K562 (cell line): ENCODE results near the gene NOL8. TPM values are rescaled to one million over a fixed set of nuclear protein-coding genes. Genes with fewer than 3 reads are reported as not detected.

Experiments
- ADNP ChIP-seq: fragments of 200-800 bp; sonication (Bioruptor generic); IDR thresholded peaks from 2 replicates; pipeline ENCODE4 v1.6.1; 2016; ENCODE audit warnings: missing genetic modification characterization, missing compliant biosample characterization
- CAMTA2 ChIP-seq: fragments of 250-450 bp; sonication (Bioruptor Pico); conservative IDR thresholded peaks from 2 replicates; pipeline ENCODE4 v1.5.1; 2022
- CBFA2T3 ChIP-seq: fragments of 450-650 bp; IDR thresholded peaks from 2 replicates; pipeline ENCODE4 v1.6.1; 2017
- CBFB ChIP-seq: sonication (generic); formaldehyde crosslinking; IDR thresholded peaks from 2 replicates; pipeline ENCODE4 v1.4.0; 2020; ENCODE audit warnings: mild to moderate bottlenecking, missing genetic modification reagents
- CREBBP ChIP-seq: IDR thresholded peaks from one replicate; pipeline ENCODE4 v1.6.1; 2012; ENCODE audit warnings: low read depth, mild to moderate bottlenecking, control low read depth, inconsistent platforms, low read length
- CREM ChIP-seq: IDR thresholded peaks from 2 replicates; pipeline ENCODE4 v1.6.1; 2014; ENCODE audit warnings: antibody characterized with exemption, low read depth
- CXXC5 ChIP-seq: fragments of 250-450 bp; sonication (Bioruptor Pico); IDR thresholded peaks from 2 replicates; pipeline ENCODE4 v1.8.0; 2022; ENCODE audit warnings: inconsistent platforms, mild to moderate bottlenecking, moderate library complexity
- DMBX1 ChIP-seq: fragments of 250-450 bp; sonication (Bioruptor Pico); IDR thresholded peaks from 2 replicates; pipeline ENCODE4 v1.8.0; 2022; ENCODE audit warnings: inconsistent platforms, mild to moderate bottlenecking, moderate library complexity, borderline replicate concordance
- DNMT1 ChIP-seq: fragments of 450-650 bp; IDR thresholded peaks from 2 replicates; pipeline ENCODE4 v1.6.1; 2016; ENCODE audit warnings: antibody characterized with exemption, mild to moderate bottlenecking
- EP300 ChIP-seq: IDR thresholded peaks from 2 replicates; pipeline ENCODE4 v1.6.1; 2012; ENCODE audit warnings: low read length, improper control_type of control experiment
- EP400 ChIP-seq: fragments of 450-650 bp; IDR thresholded peaks from 2 replicates; pipeline ENCODE4 v1.6.1; 2017; ENCODE audit warnings: antibody characterized with exemption, mild to moderate bottlenecking, moderate library complexity
- NCOA1 ChIP-seq: fragments of 450-650 bp; IDR thresholded peaks from 2 replicates; pipeline ENCODE4 v1.6.1; 2016; ENCODE audit warnings: low read depth
- NCOA6 ChIP-seq: fragments of 450-650 bp; IDR thresholded peaks from 2 replicates; pipeline ENCODE4 v1.6.1; 2017; ENCODE audit warnings: mild to moderate bottlenecking
- PCBP2 ChIP-seq: fragments of 200-400 bp; formaldehyde crosslinking; IDR thresholded peaks from 2 replicates; pipeline ENCODE4 v1.6.1; 2018; ENCODE audit warnings: low read length, low read depth, mild to moderate bottlenecking, moderate library complexity; ENCODE audit not compliant: poor library complexity, severe bottlenecking
- PML ChIP-seq: IDR thresholded peaks from 2 replicates; pipeline ENCODE4 v1.6.1; 2012; ENCODE audit warnings: low read length, inconsistent platforms
- POLR3A ChIP-seq: IDR thresholded peaks from 2 replicates; pipeline ENCODE4 v1.6.1; 2011; ENCODE audit warnings: borderline replicate concordance, mild to moderate bottlenecking, moderate library complexity; ENCODE audit not compliant: insufficient read length, insufficient read depth; ENCODE audit errors: extremely low read depth
- RNF2 ChIP-seq: sonication (generic); IDR thresholded peaks from 2 replicates; pipeline ENCODE4 v1.6.1; 2016
- TARDBP ChIP-seq: fragments of 450-650 bp; IDR thresholded peaks from 2 replicates; pipeline ENCODE4 v1.6.1; 2016
- ZC3H4 ChIP-seq: sonication (generic); formaldehyde crosslinking; IDR thresholded peaks from 2 replicates; pipeline ENCODE4 v1.9.0; 2021; ENCODE audit warnings: missing genetic modification reagents, borderline replicate concordance
- ZNF133 ChIP-seq: fragments of 250-450 bp; sonication (Bioruptor Pico); IDR thresholded peaks from 2 replicates; pipeline ENCODE4 v1.4.0; 2020; ENCODE audit warnings: mild to moderate bottlenecking
- ZNF212 ChIP-seq: fragments of 450-650 bp; formaldehyde crosslinking; IDR thresholded peaks from 2 replicates; pipeline ENCODE4 v1.4.0; 2020; ENCODE audit warnings: mild to moderate bottlenecking
- polyA plus RNA-seq, 8 experiments: library from polyadenylated mRNA; depleted of rRNA in 4 of 8; stranded (reverse) in 5 of 8; unstranded in 3 of 8; fragments of >200 nt; fragmentation: Nextera tagmentation in 2 of 8; fragmentation: Illumina TruSeq in 1 of 8; extraction: Ambion mirVana in 2 of 8; extraction: Trizol in 1 of 8; gene quantifications; 2 replicates each; pipeline versions ENCODE4 v1.2.1 to v1.2.3, GENCODE V29; 2011 to 2014; ENCODE audit warnings: inconsistent platforms in 1 of 8, missing spikeins in 1 of 8
- total RNA-seq, 7 experiments: library from RNA; depleted of rRNA in 6 of 7; stranded (reverse); fragments of >200 nt in 6 of 7; fragmentation: Illumina TruSeq in 2 of 7; extraction: Trizol in 2 of 7; gene quantifications; 2 replicates each; pipeline versions ENCODE4 v1.2.1 to v1.2.3, GENCODE V29; 2011 to 2021; ENCODE audit warnings: low replicate concordance in 1 of 7
- TF ChIP-seq, protein P1 (sequence below): sonication (generic); formaldehyde crosslinking; IDR thresholded peaks from 2 replicates; pipeline ENCODE4 v1.8.0; 2022; ENCODE audit warnings: missing genetic modification reagents, mild to moderate bottlenecking, borderline replicate concordance
- TF ChIP-seq, protein P2 (sequence below), 2 experiments: fragments of 450-650 bp; conservative IDR thresholded peaks; 2 replicates each; pipeline ENCODE4 v1.6.1; 2017; ENCODE audit warnings: mild to moderate bottlenecking in 2 of 2, moderate library complexity in 2 of 2
- TF ChIP-seq, protein P3 (sequence below), 2 experiments: fragments of 450-650 bp; IDR thresholded peaks; 2 replicates each; pipeline ENCODE4 v1.6.1; 2018; ENCODE audit warnings: mild to moderate bottlenecking in 2 of 2, low read depth in 1 of 2; ENCODE audit not compliant: partially characterized antibody in 2 of 2

Gene NOL8
- total and polyA plus RNA-seq, 9 of the 15 experiments (the other 6 are each of a cell fraction or from before 2014, with no cell fraction given): 51.3 to 91.5 (median 58.7) TPM

DNA sequence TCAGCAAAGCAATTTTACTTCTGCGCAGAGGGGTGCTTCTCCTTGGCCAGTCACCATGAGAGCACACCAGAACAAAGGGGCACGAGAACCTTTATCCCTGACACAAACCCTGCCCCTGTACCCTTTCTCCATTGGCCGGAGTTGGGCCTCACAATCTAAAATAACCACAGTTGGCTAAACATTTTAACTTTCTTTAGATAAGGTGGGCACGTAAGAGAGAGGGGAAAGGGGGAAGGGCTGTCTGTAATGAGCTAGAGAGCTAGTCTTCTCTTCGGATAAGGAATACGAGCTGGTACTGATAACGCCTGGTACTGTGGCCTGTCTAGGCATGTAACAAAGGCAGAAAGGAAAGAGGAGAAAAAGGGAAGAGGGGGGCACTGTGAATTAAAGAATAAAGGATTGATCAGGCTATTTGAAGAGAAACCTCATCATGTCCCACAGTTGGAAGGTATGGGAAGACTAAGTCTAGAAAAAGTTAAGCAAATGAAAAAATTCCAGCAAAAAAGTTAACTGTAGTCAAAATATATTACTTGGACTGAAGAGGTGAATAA lies 29.8 kb downstream of the NOL8 start (continued):
- TF ChIP-seq PCBP2: no peak
- TF ChIP-seq CREBBP: no peak
- TF ChIP-seq, protein P1, sequence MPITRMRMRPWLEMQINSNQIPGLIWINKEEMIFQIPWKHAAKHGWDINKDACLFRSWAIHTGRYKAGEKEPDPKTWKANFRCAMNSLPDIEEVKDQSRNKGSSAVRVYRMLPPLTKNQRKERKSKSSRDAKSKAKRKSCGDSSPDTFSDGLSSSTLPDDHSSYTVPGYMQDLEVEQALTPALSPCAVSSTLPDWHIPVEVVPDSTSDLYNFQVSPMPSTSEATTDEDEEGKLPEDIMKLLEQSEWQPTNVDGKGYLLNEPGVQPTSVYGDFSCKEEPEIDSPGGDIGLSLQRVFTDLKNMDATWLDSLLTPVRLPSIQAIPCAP (CRISPR knock-in tag): no peak
- 0 out of 2 replicates have a peak, but pooled peaks have one; percentile 14 for TF ChIP-seq DNMT1
- TF ChIP-seq CAMTA2 (CRISPR knock-in tag): no peak
- TF ChIP-seq, protein P2, sequence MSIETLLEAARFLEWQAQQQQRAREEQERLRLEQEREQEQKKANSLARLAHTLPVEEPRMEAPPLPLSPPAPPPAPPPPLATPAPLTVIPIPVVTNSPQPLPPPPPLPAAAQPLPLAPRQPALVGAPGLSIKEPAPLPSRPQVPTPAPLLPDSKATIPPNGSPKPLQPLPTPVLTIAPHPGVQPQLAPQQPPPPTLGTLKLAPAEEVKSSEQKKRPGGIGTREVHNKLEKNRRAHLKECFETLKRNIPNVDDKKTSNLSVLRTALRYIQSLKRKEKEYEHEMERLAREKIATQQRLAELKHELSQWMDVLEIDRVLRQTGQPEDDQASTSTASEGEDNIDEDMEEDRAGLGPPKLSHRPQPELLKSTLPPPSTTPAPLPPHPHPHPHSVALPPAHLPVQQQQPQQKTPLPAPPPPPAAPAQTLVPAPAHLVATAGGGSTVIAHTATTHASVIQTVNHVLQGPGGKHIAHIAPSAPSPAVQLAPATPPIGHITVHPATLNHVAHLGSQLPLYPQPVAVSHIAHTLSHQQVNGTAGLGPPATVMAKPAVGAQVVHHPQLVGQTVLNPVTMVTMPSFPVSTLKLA (conservative IDR thresholded peaks at IDR 0.05): no peak
- no peak for TF ChIP-seq EP300
- TF ChIP-seq EP400: peak; percentile 67
- no peak for TF ChIP-seq NCOA6
- no peak for TF ChIP-seq ZC3H4 (CRISPR knock-in tag)
- TF ChIP-seq CXXC5 (CRISPR knock-in tag): peak; percentile 49
- TF ChIP-seq CBFA2T3: peak; percentile 81
- no peak for TF ChIP-seq ZNF212
- TF ChIP-seq DMBX1 (CRISPR knock-in tag): no peak
- peak; percentile 58 for TF ChIP-seq CREM
- no peak for TF ChIP-seq ADNP
- no peak for TF ChIP-seq CBFB (CRISPR knock-in tag)
- TF ChIP-seq POLR3A: no peak
- TF ChIP-seq, protein P3, sequence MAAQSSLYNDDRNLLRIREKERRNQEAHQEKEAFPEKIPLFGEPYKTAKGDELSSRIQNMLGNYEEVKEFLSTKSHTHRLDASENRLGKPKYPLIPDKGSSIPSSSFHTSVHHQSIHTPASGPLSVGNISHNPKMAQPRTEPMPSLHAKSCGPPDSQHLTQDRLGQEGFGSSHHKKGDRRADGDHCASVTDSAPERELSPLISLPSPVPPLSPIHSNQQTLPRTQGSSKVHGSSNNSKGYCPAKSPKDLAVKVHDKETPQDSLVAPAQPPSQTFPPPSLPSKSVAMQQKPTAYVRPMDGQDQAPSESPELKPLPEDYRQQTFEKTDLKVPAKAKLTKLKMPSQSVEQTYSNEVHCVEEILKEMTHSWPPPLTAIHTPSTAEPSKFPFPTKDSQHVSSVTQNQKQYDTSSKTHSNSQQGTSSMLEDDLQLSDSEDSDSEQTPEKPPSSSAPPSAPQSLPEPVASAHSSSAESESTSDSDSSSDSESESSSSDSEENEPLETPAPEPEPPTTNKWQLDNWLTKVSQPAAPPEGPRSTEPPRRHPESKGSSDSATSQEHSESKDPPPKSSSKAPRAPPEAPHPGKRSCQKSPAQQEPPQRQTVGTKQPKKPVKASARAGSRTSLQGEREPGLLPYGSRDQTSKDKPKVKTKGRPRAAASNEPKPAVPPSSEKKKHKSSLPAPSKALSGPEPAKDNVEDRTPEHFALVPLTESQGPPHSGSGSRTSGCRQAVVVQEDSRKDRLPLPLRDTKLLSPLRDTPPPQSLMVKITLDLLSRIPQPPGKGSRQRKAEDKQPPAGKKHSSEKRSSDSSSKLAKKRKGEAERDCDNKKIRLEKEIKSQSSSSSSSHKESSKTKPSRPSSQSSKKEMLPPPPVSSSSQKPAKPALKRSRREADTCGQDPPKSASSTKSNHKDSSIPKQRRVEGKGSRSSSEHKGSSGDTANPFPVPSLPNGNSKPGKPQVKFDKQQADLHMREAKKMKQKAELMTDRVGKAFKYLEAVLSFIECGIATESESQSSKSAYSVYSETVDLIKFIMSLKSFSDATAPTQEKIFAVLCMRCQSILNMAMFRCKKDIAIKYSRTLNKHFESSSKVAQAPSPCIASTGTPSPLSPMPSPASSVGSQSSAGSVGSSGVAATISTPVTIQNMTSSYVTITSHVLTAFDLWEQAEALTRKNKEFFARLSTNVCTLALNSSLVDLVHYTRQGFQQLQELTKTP (IDR thresholded peaks at IDR 0.05; ENCODE audit: low read depth in 1 of 2, partially characterized antibody in 2 of 2): peak in 1 of 2 experiments; percentile 43
- no peak for TF ChIP-seq TARDBP
- no peak for TF ChIP-seq NCOA1
- TF ChIP-seq RNF2: peak; percentile 61; the same call in 1 of the 2 replicates
- no peak for TF ChIP-seq ZNF133 (CRISPR knock-in tag)
- TF ChIP-seq PML: peak; percentile 5; the same call in 1 of the 2 replicates
